ENCODE data around the gene ANGPTL5.
"Not testable (repeated sequence)": the region's sequence is repeated elsewhere in the genome, so short reads cannot be mapped to it uniquely, and the experiment has no call there.

Gene ANGPTL5

DNA sequence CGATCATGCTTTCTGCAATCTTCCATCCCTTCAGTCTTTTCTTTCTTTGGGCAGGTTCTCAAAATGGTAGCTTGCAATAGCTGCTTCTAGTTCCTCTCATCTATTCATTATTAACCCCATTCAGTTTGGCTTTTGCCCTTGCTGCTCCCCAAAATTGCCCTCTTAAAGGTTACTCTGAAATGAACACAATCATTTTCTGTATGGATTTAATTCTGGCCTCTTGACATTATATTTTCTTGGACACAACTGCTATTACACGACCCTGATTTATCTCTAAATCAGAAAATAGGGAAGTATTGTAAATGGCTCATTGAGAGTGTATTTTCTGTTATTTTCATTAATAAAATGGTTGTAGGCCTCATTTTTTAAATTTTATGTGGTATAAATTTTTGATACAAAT lies at the start of gene ANGPTL5:
ANGPTL5 (minus strand) TSS at position 101 of the 400 bp plus-strand sequence. CDS start 8,613 bp downstream, outside the sequence.
- Histone ChIP-seq H3K4me3 (peak within 1 kb of the TSS; percentile 56 to 69), H3K36me3 (peaks cover 0 to 3% (median 0%) of the 10 kb centered on the region in 3 donors), H3K27me3 (no peaks in the 10 kb centered on the region), H3K4me1 (peaks cover 0 to 52% (median 8%) of the 10 kb centered on the region in 4 donors), H3K9me3 (no peaks in the 10 kb centered on the region), H3K27ac (peak within 1 kb of the TSS; percentile 94)
- no peak for DNase-seq
- intact Hi-C loops (cut with DNase I; ENCODE audit: low total_unique reads): loop anchor here (10.0 kb wide), 1 partner anchor 428 kb away; the partner anchor contains the start of gene BIRC2
- TF ChIP-seq, protein P1, sequence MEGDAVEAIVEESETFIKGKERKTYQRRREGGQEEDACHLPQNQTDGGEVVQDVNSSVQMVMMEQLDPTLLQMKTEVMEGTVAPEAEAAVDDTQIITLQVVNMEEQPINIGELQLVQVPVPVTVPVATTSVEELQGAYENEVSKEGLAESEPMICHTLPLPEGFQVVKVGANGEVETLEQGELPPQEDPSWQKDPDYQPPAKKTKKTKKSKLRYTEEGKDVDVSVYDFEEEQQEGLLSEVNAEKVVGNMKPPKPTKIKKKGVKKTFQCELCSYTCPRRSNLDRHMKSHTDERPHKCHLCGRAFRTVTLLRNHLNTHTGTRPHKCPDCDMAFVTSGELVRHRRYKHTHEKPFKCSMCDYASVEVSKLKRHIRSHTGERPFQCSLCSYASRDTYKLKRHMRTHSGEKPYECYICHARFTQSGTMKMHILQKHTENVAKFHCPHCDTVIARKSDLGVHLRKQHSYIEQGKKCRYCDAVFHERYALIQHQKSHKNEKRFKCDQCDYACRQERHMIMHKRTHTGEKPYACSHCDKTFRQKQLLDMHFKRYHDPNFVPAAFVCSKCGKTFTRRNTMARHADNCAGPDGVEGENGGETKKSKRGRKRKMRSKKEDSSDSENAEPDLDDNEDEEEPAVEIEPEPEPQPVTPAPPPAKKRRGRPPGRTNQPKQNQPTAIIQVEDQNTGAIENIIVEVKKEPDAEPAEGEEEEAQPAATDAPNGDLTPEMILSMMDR (IDR thresholded peaks at IDR 0.05): no peak

DNA sequence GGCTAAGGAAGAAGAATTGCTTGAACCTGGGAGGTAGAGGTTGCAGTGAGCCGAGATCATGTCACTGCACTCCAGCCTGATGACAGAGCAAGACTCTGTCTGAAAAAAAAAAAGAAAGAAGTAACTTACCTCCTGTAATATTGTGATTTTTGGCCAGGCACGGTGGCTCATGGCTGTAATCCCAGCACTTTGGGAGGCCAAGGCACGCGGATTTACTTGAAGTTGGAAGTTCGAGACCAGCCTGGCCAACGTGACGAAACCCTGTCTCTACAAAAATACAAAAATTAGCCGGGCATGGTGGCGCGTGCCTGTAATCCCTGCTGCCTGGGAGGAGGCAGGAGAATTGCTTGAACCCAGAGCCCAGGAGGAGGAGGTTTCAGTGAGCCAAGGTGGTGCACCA lies 47.9 kb upstream of the ANGPTL5 start:
- H3K27ac ChIP-seq; DNase-seq; H3K9me3 ChIP-seq; intact Hi-C loops (cut with DNase I; ENCODE audit: low total_unique reads); H3K27me3 ChIP-seq; H3K4me1 ChIP-seq; H3K4me3 ChIP-seq: not testable (repeated sequence)
- H3K36me3 ChIP-seq: peaks cover 17 to 30% (median 27%) of the 10 kb centered on the region in 3 donors

DNA sequence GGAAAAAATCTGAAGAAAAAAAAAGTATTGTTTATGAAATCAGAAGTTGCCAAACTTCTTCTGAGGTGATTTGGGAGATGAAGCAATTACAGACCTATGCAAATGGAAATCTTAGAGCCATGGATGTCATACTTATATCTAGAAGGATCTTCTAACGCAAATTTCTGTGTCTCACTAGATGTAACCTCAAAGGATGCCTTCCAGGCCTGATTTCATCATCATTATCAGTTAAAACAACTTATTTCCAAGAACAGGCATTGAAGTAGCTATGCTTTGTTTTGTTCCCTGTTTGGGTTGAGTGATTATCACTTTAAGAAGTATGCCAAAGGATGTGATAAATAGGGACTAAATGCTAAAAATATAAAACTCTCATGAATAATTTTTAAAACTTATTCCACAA lies 43.9 kb upstream of the ANGPTL5 start:
- Histone ChIP-seq H3K27ac (no peak overlapping the region), H3K27me3 (no peaks in the 10 kb centered on the region), H3K9me3 (no peaks in the 10 kb centered on the region), H3K4me1 (no peaks in the 10 kb centered on the region), H3K36me3 (peaks cover 36 to 55% (median 39%) of the 10 kb centered on the region in 3 donors), H3K4me3 (no peak overlapping the region)
- no peak for DNase-seq
- intact Hi-C loops (cut with DNase I; ENCODE audit: low total_unique reads): no loop called here
- TF ChIP-seq, protein P1 (IDR thresholded peaks at IDR 0.05): no peak

DNA sequence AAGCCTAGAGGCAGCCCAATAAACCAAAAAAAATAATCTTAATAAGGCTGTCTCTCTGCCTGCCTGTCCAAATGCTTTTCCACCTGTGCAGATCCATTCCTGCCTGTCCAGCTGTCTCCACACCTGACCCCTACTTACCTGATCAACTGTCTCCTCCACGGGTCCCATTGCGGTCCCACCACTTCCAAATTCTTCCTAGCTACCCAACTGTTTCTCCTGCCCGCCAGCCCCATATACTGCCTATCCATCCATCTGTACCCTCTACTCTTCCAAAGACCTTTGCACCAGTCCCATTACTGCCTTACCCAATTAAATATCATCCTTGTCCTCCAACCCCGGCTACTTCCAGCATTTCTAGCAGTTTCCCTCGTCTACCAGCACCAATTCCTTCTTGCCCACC lies 39.4 kb upstream of the ANGPTL5 start:
- Histone ChIP-seq H3K27me3 (no peaks in the 10 kb centered on the region), H3K36me3 (peaks cover 18 to 34% (median 32%) of the 10 kb centered on the region in 3 donors), H3K9me3 (no peaks in the 10 kb centered on the region), H3K4me3 (no peak overlapping the region), H3K27ac (no peak overlapping the region), H3K4me1 (no peaks in the 10 kb centered on the region)
- intact Hi-C loops (cut with DNase I; ENCODE audit: low total_unique reads): no loop called here
- DNase-seq: no peak
- TF ChIP-seq, protein P1 (IDR thresholded peaks at IDR 0.05): no peak

DNA sequence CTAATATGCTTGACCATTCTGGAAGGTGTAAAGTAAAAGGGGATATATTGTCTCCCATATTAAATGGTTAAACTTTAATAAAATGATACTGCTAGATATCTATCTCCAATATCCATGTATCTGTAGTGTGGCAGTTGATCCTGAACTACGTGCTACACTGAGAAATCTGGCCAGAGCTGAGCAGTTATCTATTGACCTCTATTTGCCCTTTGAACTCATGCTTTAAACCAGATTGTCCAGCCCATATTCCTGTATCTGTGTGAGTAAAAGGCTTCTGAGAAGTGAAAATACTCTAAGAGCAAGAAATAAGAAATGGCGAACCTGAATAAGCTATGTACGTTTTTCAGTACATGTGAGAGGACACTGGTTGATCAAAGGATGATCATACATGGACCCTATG lies 39.0 kb upstream of the ANGPTL5 start:
- no peak for DNase-seq
- intact Hi-C loops (cut with DNase I; ENCODE audit: low total_unique reads): no loop called here
- Histone ChIP-seq H3K4me1 (no peaks in the 10 kb centered on the region), H3K4me3 (no peak overlapping the region), H3K9me3 (no peaks in the 10 kb centered on the region), H3K27ac (no peak overlapping the region), H3K36me3 (peaks cover 18 to 34% (median 27%) of the 10 kb centered on the region in 3 donors), H3K27me3 (no peaks in the 10 kb centered on the region)
- TF ChIP-seq, protein P1 (IDR thresholded peaks at IDR 0.05): no peak

DNA sequence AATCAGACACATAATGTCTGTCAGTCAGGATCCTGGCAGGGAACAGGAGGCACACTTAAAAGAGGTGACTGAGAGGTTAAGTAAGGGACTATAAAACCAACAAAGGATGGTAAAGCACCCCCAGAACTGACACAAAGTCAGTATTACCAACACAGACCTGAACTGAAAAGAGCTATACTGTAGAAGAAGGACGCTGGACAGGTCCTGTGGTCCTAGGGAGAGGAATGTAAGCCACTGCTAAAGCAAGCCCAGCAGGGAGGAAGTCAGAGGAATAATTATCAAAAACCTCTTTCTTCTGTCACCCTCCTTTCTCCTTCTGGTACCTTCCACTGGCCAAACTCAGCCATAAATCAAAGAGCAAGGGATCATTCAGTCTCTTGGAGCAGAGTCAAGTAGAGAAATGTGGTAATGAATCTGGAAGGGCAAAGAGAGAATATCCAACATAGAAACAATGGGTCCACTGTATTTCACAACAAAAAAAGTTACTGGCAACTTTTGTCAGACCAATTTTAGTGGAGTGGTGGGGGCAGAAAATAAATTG lies 33.4 kb upstream of the ANGPTL5 start:
- intact Hi-C loops (cut with DNase I; ENCODE audit: low total_unique reads): no loop called here
- Histone ChIP-seq H3K9me3 (no peaks in the 10 kb centered on the region), H3K27ac (no peak overlapping the region), H3K36me3 (peaks cover 24 to 28% (median 26%) of the 10 kb centered on the region in 3 donors), H3K4me3 (no peak overlapping the region), H3K27me3 (no peaks in the 10 kb centered on the region), H3K4me1 (no peaks in the 10 kb centered on the region)
- TF ChIP-seq, protein P1 (IDR thresholded peaks at IDR 0.05): no peak
- no peak for DNase-seq
